Fibroblast of pulmonary artery (primary cell): ENCODE data around the gene EPB42.
"Not testable (repeated sequence)": the region's sequence is repeated elsewhere in the genome, so short reads cannot be mapped to it uniquely, and the experiment has no call there.

Source experiments
- DNase-seq: peaks from one replicate; pipeline ENCODE4 v3.0.0-alpha.2; 2010; ENCODE audit warnings: low read depth
- H3K4me3 ChIP-seq: replicated peaks from 2 replicates; pipeline ENCODE4 v1.5.1; 2011; ENCODE audit warnings: low read depth, mild to moderate bottlenecking, control low read depth, low read length, moderate library complexity
- CTCF ChIP-seq: IDR thresholded peaks from 2 replicates; pipeline ENCODE4 v1.5.1; 2011; ENCODE audit warnings: mild to moderate bottlenecking, control low read depth, low read length, inconsistent platforms; ENCODE audit errors: missing control alignments

Gene EPB42

GRCh38 chr15:43186003-43186353 lies 34.8 kb downstream of the EPB42 start:
- no peak for DNase-seq
- TF ChIP-seq CTCF = no peak
- H3K4me3 ChIP-seq = peak overlapping the region; percentile 80

GRCh38 chr15:43185157-43186002 lies 35.4 kb downstream of the EPB42 start, which contains the start of gene CCNDBP1:
TSS of gene CCNDBP1 (plus strand) at chr15:43185403. CDS start at chr15:43185499, 96 bp downstream.
- DNase-seq = peak; percentile 57
- TF ChIP-seq CTCF = peak; percentile 42
- H3K4me3 ChIP-seq = peak within 1 kb of the TSS; percentile 80

- no peak for TF ChIP-seq CTCF
- peak overlapping the region; percentile 80 for H3K4me3 ChIP-seq
- DNase-seq = no peak
Observed at GRCh38 chr15:43184407-43185124, 36.3 kb downstream of the EPB42 start.

- DNase-seq = no peak
- no peak for TF ChIP-seq CTCF
- no peak overlapping the region for H3K4me3 ChIP-seq
Observed at GRCh38 chr15:43183270-43183669, 37.5 kb downstream of the EPB42 start.

- not testable (repeated sequence) for H3K4me3 ChIP-seq, DNase-seq
Observed at GRCh38 chr15:43177147-43177546, 43.7 kb downstream of the EPB42 start.

- not testable (repeated sequence) for H3K4me3 ChIP-seq, DNase-seq
Observed at GRCh38 chr15:43175656-43176309, 45.0 kb downstream of the EPB42 start.

- no peak for TF ChIP-seq CTCF
- peak; percentile 26 for DNase-seq
- H3K4me3 ChIP-seq = no peak overlapping the region
Observed at GRCh38 chr15:43169888-43170287, 50.9 kb downstream of the EPB42 start.
